HepG2 (cell line): ENCODE data around the gene ARHGAP33. TPM values are rescaled to one million over a fixed set of nuclear protein-coding genes. Genes with fewer than 3 reads are reported as not detected.

Experiments used
- AFF4 ChIP-seq: sonication (generic); formaldehyde crosslinking; IDR thresholded peaks from 2 replicates; pipeline ENCODE4 v1.4.0; 2020; ENCODE audit warnings: missing genetic modification reagents
- BHLHE40 ChIP-seq: IDR thresholded peaks from 2 replicates; pipeline ENCODE4 v1.6.1; 2011; ENCODE audit warnings: low read length, improper control_type of control experiment
- CBX5 ChIP-seq: sonication (generic); formaldehyde crosslinking; IDR thresholded peaks from 2 replicates; pipeline ENCODE4 v1.4.0; 2020; ENCODE audit warnings: missing genetic modification reagents, borderline replicate concordance
- ELF4 ChIP-seq: sonication (generic); formaldehyde crosslinking; IDR thresholded peaks from 2 replicates; pipeline ENCODE4 v1.5.0; 2020; ENCODE audit warnings: missing genetic modification reagents, mild to moderate bottlenecking, moderate library complexity, borderline replicate concordance
- GATAD2A ChIP-seq: IDR thresholded peaks from 2 replicates; pipeline ENCODE4 v1.6.1; 2016
- HOXA5 ChIP-seq: sonication (generic); formaldehyde crosslinking; IDR thresholded peaks from 2 replicates; pipeline ENCODE4 v1.4.0; 2020; ENCODE audit warnings: missing genetic modification reagents
- JUNB ChIP-seq: sonication (generic); formaldehyde crosslinking; IDR thresholded peaks from 2 replicates; pipeline ENCODE4 v1.8.0; 2022; ENCODE audit warnings: missing genetic modification reagents, mild to moderate bottlenecking, borderline replicate concordance
- KDM2A ChIP-seq: sonication (generic); formaldehyde crosslinking; IDR thresholded peaks from 2 replicates; pipeline ENCODE4 v1.4.0; 2020; ENCODE audit warnings: low read depth, missing genetic modification reagents, borderline replicate concordance
- KDM5B ChIP-seq: sonication (generic); formaldehyde crosslinking; IDR thresholded peaks from 2 replicates; pipeline ENCODE4 v1.4.0; 2020; ENCODE audit warnings: missing genetic modification reagents, mild to moderate bottlenecking, borderline replicate concordance
- KLF13 ChIP-seq: sonication (generic); formaldehyde crosslinking; IDR thresholded peaks from 2 replicates; pipeline ENCODE4 v1.4.0; 2020; ENCODE audit warnings: mild to moderate bottlenecking, missing genetic modification reagents
- MBNL3 ChIP-seq: fragments of 250-450 bp; sonication (Bioruptor Pico); conservative IDR thresholded peaks from 2 replicates; pipeline ENCODE4 v1.8.0; 2022; ENCODE audit warnings: mild to moderate bottlenecking, inconsistent platforms
- NCOA5 ChIP-seq: sonication (generic); formaldehyde crosslinking; IDR thresholded peaks from 2 replicates; pipeline ENCODE4 v1.4.0; 2020; ENCODE audit warnings: missing genetic modification reagents
- NR2C2 ChIP-seq: sonication (generic); formaldehyde crosslinking; IDR thresholded peaks from 2 replicates; pipeline ENCODE4 v1.4.0; 2020; ENCODE audit warnings: missing genetic modification reagents, mild to moderate bottlenecking, moderate library complexity, borderline replicate concordance
- PAX8 ChIP-seq: sonication (generic); formaldehyde crosslinking; IDR thresholded peaks from 2 replicates; pipeline ENCODE4 v1.8.0; 2022; ENCODE audit warnings: mild to moderate bottlenecking, missing genetic modification reagents, borderline replicate concordance
- PBX2 ChIP-seq: IDR thresholded peaks from 2 replicates; pipeline ENCODE4 v1.6.1; 2016; ENCODE audit warnings: control low read depth
- RFX3 ChIP-seq: IDR thresholded peaks from 2 replicates; pipeline ENCODE4 v1.6.1; 2016; ENCODE audit warnings: missing biosample characterization, missing genetic modification reagents
- SOX6 ChIP-seq, 2 experiments: fragments of 450-650 bp in 1 of 2; sonication (generic) in 1 of 2; formaldehyde crosslinking in 1 of 2; IDR thresholded peaks; 2 replicates each; pipeline versions ENCODE4 v1.4.0 to v1.6.1; 2017 to 2020; ENCODE audit warnings: antibody characterized with exemption in 1 of 2, mild to moderate bottlenecking in 1 of 2, missing genetic modification reagents in 1 of 2
- SP140L ChIP-seq: sonication (generic); formaldehyde crosslinking; IDR thresholded peaks from 2 replicates; pipeline ENCODE4 v1.4.0; 2020; ENCODE audit warnings: missing genetic modification reagents, borderline replicate concordance
- TMF1 ChIP-seq: sonication (generic); formaldehyde crosslinking; IDR thresholded peaks from 2 replicates; pipeline ENCODE4 v1.8.1; 2022; ENCODE audit warnings: low read depth, missing genetic modification reagents
- ZFX ChIP-seq: sonication (generic); formaldehyde crosslinking; IDR thresholded peaks from 2 replicates; pipeline ENCODE4 v1.4.0; 2020; ENCODE audit warnings: mild to moderate bottlenecking, low read depth, missing genetic modification reagents, moderate library complexity
- ZGPAT ChIP-seq: IDR thresholded peaks from 2 replicates; pipeline ENCODE4 v1.6.1; 2016; ENCODE audit warnings: mild to moderate bottlenecking
- ZNF589 ChIP-seq: sonication (generic); formaldehyde crosslinking; conservative IDR thresholded peaks from 2 replicates; pipeline ENCODE4 v1.8.0; 2022; ENCODE audit warnings: mild to moderate bottlenecking, moderate library complexity, missing genetic modification reagents
- ZNF737 ChIP-seq: sonication (generic); formaldehyde crosslinking; IDR thresholded peaks from 2 replicates; pipeline ENCODE4 v1.5.0; 2020; ENCODE audit warnings: missing genetic modification reagents, mild to moderate bottlenecking, borderline replicate concordance
- ZNF772 ChIP-seq: sonication (generic); formaldehyde crosslinking; IDR thresholded peaks from 2 replicates; pipeline ENCODE4 v1.5.0; 2020; ENCODE audit warnings: mild to moderate bottlenecking, missing genetic modification reagents
- ZNF788 ChIP-seq: sonication (generic); formaldehyde crosslinking; IDR thresholded peaks from 2 replicates; pipeline ENCODE4 v1.5.0; 2020; ENCODE audit warnings: mild to moderate bottlenecking, missing genetic modification reagents, borderline replicate concordance
- polyA plus RNA-seq, 8 experiments: library from polyadenylated mRNA; depleted of rRNA in 3 of 8; stranded (reverse) in 7 of 8; unstranded in 1 of 8; fragments of >200 nt; fragmentation: Illumina TruSeq in 4 of 8; extraction: Trizol in 4 of 8; gene quantifications; 2 replicates each; pipeline versions ENCODE4 v1.2.1 to v1.2.3, GENCODE V29; 2011 to 2016; ENCODE audit warnings: low read depth in 4 of 8, missing spikeins in 1 of 8, mixed read lengths in 1 of 8; ENCODE audit not compliant: insufficient read depth in 1 of 8
- total RNA-seq, 5 experiments: library from RNA; depleted of rRNA; stranded (reverse); fragments of >200 nt; fragmentation: Illumina TruSeq; extraction: Trizol; gene quantifications; 2 replicates each; pipeline ENCODE4 v1.2.3, GENCODE V29; 2016; ENCODE audit warnings: low read depth in 1 of 5

The ARHGAP33 gene
- total and polyA plus RNA-seq, 2 of the 13 experiments (the other 11 are each of a cell fraction or from before 2014, with no cell fraction given) = 1.3 to 2.7 TPM

- TF ChIP-seq JUNB (no peak), GATAD2A (CRISPR knock-in tag) (peak; percentile 30), CBX5 (CRISPR knock-in tag) (no peak), NCOA5 (CRISPR knock-in tag) (no peak), RFX3 (CRISPR knock-in tag) (no peak), TMF1 (CRISPR knock-in tag) (no peak), PBX2 (CRISPR knock-in tag) (no peak), ELF4 (CRISPR knock-in tag) (peak; percentile 71; the same call in 1 of the 2 replicates), MBNL3 (CRISPR knock-in tag) (no peak), KDM2A (peak; percentile 73), SP140L (no peak), HOXA5 (no peak), SOX6 (IDR thresholded peaks at IDR 0.05) (no peak), SOX6 (CRISPR knock-in tag; IDR thresholded peaks at IDR 0.05) (peak; percentile 64), ZNF589 (CRISPR knock-in tag) (peak; percentile 10; the same call in 1 of the 2 replicates), BHLHE40 (no peak), AFF4 (CRISPR knock-in tag) (no peak), ZNF737 (CRISPR knock-in tag) (no peak), KDM5B (CRISPR knock-in tag) (0 out of 2 replicates have a peak, but pooled peaks have one; percentile 8), PAX8 (CRISPR knock-in tag) (no peak), ZFX (CRISPR knock-in tag) (peak; percentile 86), ZNF788 (no peak), NR2C2 (CRISPR knock-in tag) (no peak), ZGPAT (peak; percentile 87; the same call in 1 of the 2 replicates), ZNF772 (no peak; the same call in 1 of the 2 replicates), KLF13 (no peak)
These were observed 34.8 kb upstream of the ARHGAP33 start (continued) for GRCh38 chr19:35740423-35741202.
